Smooth muscle cell of the pulmonary artery (primary cell): ENCODE measurements around the gene TFPI. TPM values are rescaled to one million over a fixed set of nuclear protein-coding genes. Genes with fewer than 3 reads are reported as not detected.

ENCODE experiments used
- total RNA-seq: library from RNA; depleted of rRNA; stranded (reverse); fragments of >200 nt; gene quantifications from 2 replicates; pipeline ENCODE4 v1.2.3, GENCODE V29; 2014

The TFPI gene
- 150 and 489 TPM in 2 replicates for total RNA-seq

DNA sequence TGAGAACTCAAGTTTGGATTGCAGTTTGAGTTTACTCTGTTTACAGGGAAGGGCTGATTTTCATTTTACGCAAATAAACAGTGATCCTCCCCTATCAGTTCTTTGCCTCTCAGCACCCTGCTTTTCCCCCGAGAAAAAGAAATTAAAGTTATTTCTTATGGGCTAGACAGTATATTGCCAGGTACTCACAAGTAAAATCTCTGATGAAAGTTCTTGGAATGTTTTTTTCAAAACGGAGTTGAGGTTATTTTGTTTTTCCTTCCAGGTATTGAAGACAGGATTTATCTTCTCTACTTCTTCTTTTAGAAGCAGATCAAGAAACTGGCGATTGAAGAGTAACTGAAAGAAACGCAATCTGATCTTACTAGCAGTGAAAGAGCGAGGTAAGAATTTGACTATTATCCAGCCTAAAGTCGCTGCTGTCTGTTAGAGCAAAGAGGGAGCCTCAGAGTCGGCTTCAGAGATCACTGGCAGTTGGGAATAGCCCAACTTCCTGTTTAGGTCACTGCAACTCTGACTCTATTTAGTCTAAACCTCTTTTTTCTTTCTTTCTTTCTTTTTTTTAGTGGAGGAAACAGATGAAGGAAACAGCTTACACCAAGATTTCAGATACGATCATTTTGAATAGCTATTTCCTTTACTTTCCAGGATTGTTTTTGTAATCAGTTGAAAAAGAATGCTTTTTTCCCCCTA, at the start of gene TFPI:
TFPI (minus strand) TSS at position 425 of the 693 bp plus-strand sequence. CDS start 50,667 bp downstream, outside the sequence.

Other genes with a start within 250 kb of the TFPI start
- 24.8 and 38.5 TPM in 2 replicates for gene CALCRL, start 106.2 kb downstream of the TFPI start, total RNA-seq